A673 (cell line): ENCODE results near the gene TEAD1.

Source experiments
- CTCF ChIP-seq: fragments of 300-800, 200-600 bp; sonication (generic); conservative IDR thresholded peaks from 2 replicates; pipeline ENCODE4 v1.5.1; 2017; ENCODE audit warnings: low read depth, mild to moderate bottlenecking, antibody characterized with exemption, low read length, moderate library complexity, mixed read lengths
- EZH2 ChIP-seq: fragments of 200-600 bp; sonication (generic); IDR thresholded peaks from 2 replicates; pipeline ENCODE4 v1.6.1; 2017; ENCODE audit warnings: borderline replicate concordance, low read depth, mild to moderate bottlenecking, mixed read lengths, antibody characterized with exemption, low read length; ENCODE audit not compliant: poor library complexity, severe bottlenecking

DNA sequence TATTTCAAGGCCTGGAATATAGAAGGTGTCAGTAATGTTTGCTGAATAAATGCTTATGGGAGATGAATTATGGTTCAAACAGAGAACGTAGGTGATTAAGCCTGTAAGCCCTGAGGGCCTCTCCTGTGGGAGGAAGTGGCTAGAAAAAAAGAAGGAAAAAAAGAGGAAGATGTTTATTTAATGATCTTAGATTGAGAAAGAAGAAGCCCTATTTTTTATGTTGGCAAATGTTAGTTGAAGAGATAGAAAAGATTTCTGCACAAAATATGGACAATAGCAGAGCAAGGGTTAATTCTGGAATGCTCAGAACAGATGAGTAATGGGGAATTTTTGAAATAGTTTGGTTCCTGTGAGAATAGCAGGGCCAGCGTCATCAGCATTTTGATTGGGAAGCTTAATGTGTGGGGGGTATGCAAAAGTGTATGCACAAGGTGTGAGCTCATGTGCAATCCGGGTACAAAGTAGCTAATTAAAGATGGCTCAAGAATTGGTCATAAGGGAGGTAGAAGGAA lies 95.7 kb downstream of the TEAD1 start:
- TF ChIP-seq CTCF (no peak), EZH2 (no peak)
